H1 (cell line): ENCODE data around the gene AGBL1. TPM values are rescaled to one million over a fixed set of nuclear protein-coding genes. Genes with fewer than 3 reads are reported as not detected.

Experiments
- CTCF ChIA-PET: fragments of 300-600 bp; sonication (Branson Sonifier 250); formaldehyde crosslinking; loops from one replicate; lab custom pipeline; 2021; ENCODE audit not compliant: partially characterized antibody; lab: Charles Lee
- POLR2A ChIA-PET: fragments of 300-600 bp; sonication (Branson Sonifier 250); formaldehyde crosslinking; loops from one replicate; lab custom pipeline; 2021; ENCODE audit warnings: inconsistent platforms; ENCODE audit not compliant: partially characterized antibody; lab: Charles Lee
- DNase-seq, 2 experiments: peaks; one replicate each; pipeline versions ENCODE4 v3.0.0 to v3.0.0-alpha.2; 2010 to 2022; ENCODE audit warnings: low spot score in 2 of 2, low read depth in 1 of 2, mixed read lengths in 1 of 2
- FAIRE-seq: peaks from 2 replicates; lab custom pipeline; 2011; peaks lifted over from hg19 to GRCh38; lab: Jason Lieb, UNC
- H2AFZ ChIP-seq: 2 replicates; pipeline ENCODE4 v1.8.1; 2012; ENCODE audit warnings: low read length, inconsistent platforms
- H2AK5ac ChIP-seq: 2 replicates; pipeline ENCODE4 v1.6.1; 2013; ENCODE audit warnings: low read depth, low read length
- H2BK120ac ChIP-seq: replicated peaks from 2 replicates; pipeline ENCODE3; 2013; ENCODE audit warnings: low read depth, low read length, inconsistent platforms
- H2BK12ac ChIP-seq: 2 replicates; pipeline ENCODE4 v1.6.1; 2013; ENCODE audit warnings: low read depth, low read length
- H2BK15ac ChIP-seq: 2 replicates; pipeline ENCODE4 v1.6.1; 2013; ENCODE audit warnings: low read length
- H2BK20ac ChIP-seq: 2 replicates; pipeline ENCODE4 v1.6.1; 2013; ENCODE audit warnings: low read length
- H2BK5ac ChIP-seq: 2 replicates; pipeline ENCODE4 v1.6.1; 2013; ENCODE audit warnings: low read depth, low read length
- H3K14ac ChIP-seq: 2 replicates; pipeline ENCODE4 v1.6.1; 2013; ENCODE audit warnings: inconsistent platforms; ENCODE audit not compliant: insufficient read length
- H3K18ac ChIP-seq: 2 replicates; pipeline ENCODE4 v1.6.1; 2013; ENCODE audit warnings: low read length; ENCODE audit errors: extremely low read depth
- H3K23ac ChIP-seq: 2 replicates; pipeline ENCODE4 v1.6.1; 2013; ENCODE audit warnings: inconsistent platforms; ENCODE audit not compliant: insufficient read length
- H3K23me2 ChIP-seq: 2 replicates; pipeline ENCODE4 v1.6.1; 2013; ENCODE audit warnings: low read depth, low read length
- H3K27ac ChIP-seq: 2 replicates; pipeline ENCODE4 v1.6.1; 2011; ENCODE audit warnings: low read depth, low read length, inconsistent platforms
- H3K27me3 ChIP-seq, 4 experiments: replicated peaks in 1 of 4; 1 replicate in 1 of 4; 2 replicates in 3 of 4; pipeline versions ENCODE4 v1.6.1 to v1.8.1; 2011 to 2013; ENCODE audit warnings: low read length in 3 of 4, mild to moderate bottlenecking in 3 of 4, inconsistent platforms in 2 of 4, mixed read lengths in 2 of 4, moderate library complexity in 1 of 4; ENCODE audit not compliant: control insufficient read depth in 3 of 4, insufficient read depth in 3 of 4; ENCODE audit errors: extremely low read depth in 1 of 4
- H3K36me3 ChIP-seq, 4 experiments: 2 replicates each; pipeline versions ENCODE4 v1.6.1 to v1.8.1; 2011 to 2013; ENCODE audit warnings: mild to moderate bottlenecking in 4 of 4, low read length in 3 of 4, moderate library complexity in 2 of 4, control low read depth in 1 of 4, inconsistent platforms in 1 of 4; ENCODE audit not compliant: insufficient read depth in 4 of 4, control insufficient read depth in 2 of 4
- H3K4ac ChIP-seq: replicated peaks from 2 replicates; pipeline ENCODE3; 2013; ENCODE audit warnings: low read length, low read depth, mixed read lengths, inconsistent platforms; ENCODE audit not compliant: insufficient read length
- H3K4me1 ChIP-seq, 4 experiments: replicated peaks in 1 of 4; 1 replicate in 1 of 4; 2 replicates in 3 of 4; pipeline versions ENCODE4 v1.6.1 to v1.8.1; 2011 to 2013; ENCODE audit warnings: low read length in 3 of 4, inconsistent platforms in 2 of 4, mixed read lengths in 1 of 4; ENCODE audit not compliant: insufficient read depth in 4 of 4, control insufficient read depth in 3 of 4
- H3K4me2 ChIP-seq, 2 experiments: 2 replicates each; pipeline versions ENCODE4 v1.6.1 to v1.8.1; 2011 to 2013; ENCODE audit warnings: low read depth in 2 of 2, low read length in 2 of 2, control low read depth in 1 of 2, inconsistent platforms in 1 of 2, mild to moderate bottlenecking in 1 of 2; ENCODE audit not compliant: insufficient read depth in 1 of 2
- H3K4me3 ChIP-seq, 4 experiments: fragments of 200-600, 300-600 bp in 1 of 4; sonication (generic), shearing (Covaris generic), sonication (Bioruptor Twin) in 1 of 4; 2 replicates each; pipeline versions ENCODE4 v1.5.1 to v1.8.1; 2011 to 2016; ENCODE audit warnings: low read length in 4 of 4, low read depth in 3 of 4, control low read depth in 2 of 4, inconsistent platforms in 2 of 4, mild to moderate bottlenecking in 2 of 4, mixed read lengths in 1 of 4, moderate library complexity in 1 of 4; ENCODE audit not compliant: insufficient read depth in 2 of 4; ENCODE audit errors: extremely low read depth in 1 of 4
- H3K56ac ChIP-seq: replicated peaks from 2 replicates; pipeline ENCODE3; 2013; ENCODE audit warnings: low read depth, mild to moderate bottlenecking, mixed read lengths, low read length, inconsistent platforms; ENCODE audit not compliant: insufficient read length
- H3K79me1 ChIP-seq: 2 replicates; pipeline ENCODE4 v1.6.1; 2013; ENCODE audit warnings: low read depth, low read length, control low read depth
- H3K79me2 ChIP-seq, 2 experiments: 2 replicates each; pipeline versions ENCODE4 v1.6.1 to v1.8.1; 2012 to 2013; ENCODE audit warnings: low read length in 2 of 2, mild to moderate bottlenecking in 2 of 2, inconsistent platforms in 1 of 2; ENCODE audit not compliant: insufficient read depth in 2 of 2, control insufficient read depth in 1 of 2
- H3K9ac ChIP-seq, 4 experiments: replicated peaks in 1 of 4; 1 replicate in 1 of 4; 2 replicates in 3 of 4; pipeline versions ENCODE4 v1.6.1 to v1.8.1; 2011 to 2013; ENCODE audit warnings: low read depth in 3 of 4, low read length in 3 of 4, control low read depth in 2 of 4, mild to moderate bottlenecking in 2 of 4, moderate library complexity in 2 of 4, inconsistent platforms in 1 of 4; ENCODE audit errors: extremely low read depth in 1 of 4
- H3K9me3 ChIP-seq, 2 experiments: 2 replicates each; pipeline versions ENCODE4 v1.6.1 to v1.8.1; 2012 to 2013; ENCODE audit warnings: mild to moderate bottlenecking in 2 of 2, moderate library complexity in 2 of 2, control low read depth in 1 of 2, inconsistent platforms in 1 of 2, low read depth in 1 of 2, low read length in 1 of 2, mixed read lengths in 1 of 2; ENCODE audit not compliant: insufficient read depth in 2 of 2
- H4K20me1 ChIP-seq, 2 experiments: replicated peaks in 1 of 2; 2 replicates each; pipeline versions ENCODE3 to v1.8.1; 2011 to 2013; ENCODE audit warnings: inconsistent platforms in 2 of 2, low read length in 2 of 2, mild to moderate bottlenecking in 1 of 2; ENCODE audit not compliant: insufficient read depth in 2 of 2, control insufficient read depth in 1 of 2
- H4K5ac ChIP-seq: 2 replicates; pipeline ENCODE4 v1.6.1; 2013; ENCODE audit warnings: low read length, low read depth, mixed read lengths, inconsistent platforms; ENCODE audit not compliant: insufficient read length
- H4K8ac ChIP-seq: 2 replicates; pipeline ENCODE4 v1.8.0; 2013; ENCODE audit warnings: mild to moderate bottlenecking, moderate library complexity, low read length, inconsistent platforms; ENCODE audit not compliant: insufficient read depth; ENCODE audit errors: extremely low read depth
- H4K91ac ChIP-seq: replicated peaks from 2 replicates; pipeline ENCODE3; 2013; ENCODE audit warnings: low read length, mixed read lengths, inconsistent platforms; ENCODE audit not compliant: insufficient read length
- POU5F1 ChIP-seq: IDR thresholded peaks from 2 replicates; pipeline ENCODE4 v1.6.1; 2011; ENCODE audit warnings: low read depth, mild to moderate bottlenecking, low read length, moderate library complexity
- WGBS, 2 experiments: shearing (Covaris generic) in 1 of 2; methylation state at CpG; one replicate each; pipeline versions ENCODE4 v1.1.6 to v1.1.7; 2013 to 2015; ENCODE audit warnings: low lambda C conversion rate in 2 of 2, mixed read lengths in 2 of 2, inconsistent platforms in 1 of 2, low coverage in 1 of 2, missing lambda C conversion rate in 1 of 2; ENCODE audit not compliant: insufficient replicate concordance in 2 of 2, insufficient coverage in 1 of 2, insufficient read length in 1 of 2; ENCODE audit errors: extremely low coverage in 1 of 2, missing lambda C conversion rate in 1 of 2; 5-methylcytosine and 5-hydroxymethylcytosine counted together
- polyA plus RNA-seq, 7 experiments: library from polyadenylated mRNA; depleted of rRNA in 3 of 7; stranded (reverse) in 5 of 7; unstranded in 2 of 7; fragments of >200 nt in 5 of 7; fragments of 200-250 nt in 2 of 7; gene quantifications; 1 replicate in 5 of 7; 2 replicates in 1 of 7; 4 replicates in 1 of 7; pipeline versions ENCODE4 v1.2.1 to v1.2.3, GENCODE V29; 2011 to 2013; ENCODE audit warnings: missing spikeins in 2 of 7, mixed read lengths in 2 of 7
- total RNA-seq: library from RNA; stranded (reverse); fragmentation: NEBNext Ultra II Directional; extraction: Animal tissue kit (Norgen Biotek cat#: 25700); gene quantifications from 2 replicates; pipeline ENCODE4 v1.2.1, GENCODE V29; 2021

Gene AGBL1
- total and polyA plus RNA-seq, 2 of the 8 experiments (the other 6 are each of a cell fraction or from before 2014, with no cell fraction given) = not detected

GRCh38 chr15:86615411-86615810 is 535.7 kb downstream of the AGBL1 start:
- H3K27ac ChIP-seq = no peak overlapping the region
- H3K79me2 ChIP-seq = no peaks in the 10 kb centered on the region
- no peak overlapping the region for H2AK5ac ChIP-seq
- no peak overlapping the region for H3K14ac ChIP-seq
- no peaks in the 10 kb centered on the region for H3K36me3 ChIP-seq
- no peaks in the 10 kb centered on the region for H4K20me1 ChIP-seq
- H3K4me1 ChIP-seq = peaks cover 0 to 3% (median 0%) of the 10 kb centered on the region in 4 experiments; a peak in 1 of 7 replicates
- H4K5ac ChIP-seq = no peak overlapping the region
- H3K9ac ChIP-seq = no peak overlapping the region
- no peak overlapping the region for H4K91ac ChIP-seq
- FAIRE-seq = no peak
- H3K4ac ChIP-seq = no peak overlapping the region
- no peaks in the 10 kb centered on the region for H3K23me2 ChIP-seq
- DNase-seq = no peak
- H4K8ac ChIP-seq = no peak overlapping the region
- ChIA-PET CTCF (interaction anchor here (1.7 kb wide), 1 partner anchor 17 kb away, joined by 4 read pairs; no protein-coding TSS in a partner anchor), POLR2A (no interaction called here)
- H3K4me2 ChIP-seq = no peak overlapping the region
- H2BK20ac ChIP-seq = no peak overlapping the region
- no peak overlapping the region for H2BK12ac ChIP-seq
- no peaks in the 10 kb centered on the region for H3K79me1 ChIP-seq
- no peak overlapping the region for H2AFZ ChIP-seq
- no peak overlapping the region for H2BK120ac ChIP-seq
- WGBS, 2 experiments = 94% methylated on average over 3 of the region's 3 CpGs; no CpG with 5 or more reads in 1 of the 2 experiments
- peaks cover 0 to 6% of the 10 kb centered on the region in 2 experiments; a peak in 1 of 4 replicates for H3K9me3 ChIP-seq
- H3K56ac ChIP-seq = no peak overlapping the region
- H2BK15ac ChIP-seq = no peak overlapping the region
- no peak for TF ChIP-seq POU5F1
- no peak overlapping the region for H3K18ac ChIP-seq
- no peak overlapping the region for H2BK5ac ChIP-seq
- H3K4me3 ChIP-seq = no peak overlapping the region
- H3K23ac ChIP-seq = no peak overlapping the region
- no peaks in the 10 kb centered on the region for H3K27me3 ChIP-seq
